Activated T-cell treated with anti-CD3 and anti-CD28 coated beads for 48 hours (primary cell): Measurements from ENCODE around the gene RECQL5.
"Not testable (repeated sequence)": the region's sequence is repeated elsewhere in the genome, so short reads cannot be mapped to it uniquely, and the experiment has no call there.

ENCODE experiments used
- DNase-seq: peaks from one replicate; pipeline ENCODE4 v3.0.0-alpha.2; 2020; ENCODE audit warnings: low read depth

The RECQL5 gene

GRCh38 chr17:75592348-75593020 is 74.5 kb downstream of the RECQL5 start:
- DNase-seq, result no peak

- no peak for DNase-seq
These were observed 75.1 kb downstream of the RECQL5 start for GRCh38 chr17:75591722-75592302.

- DNase-seq, result no peak
These were observed 75.9 kb downstream of the RECQL5 start for GRCh38 chr17:75590849-75591721.

GRCh38 chr17:75590314-75590761 is 76.6 kb downstream of the RECQL5 start:
- DNase-seq, result no peak

GRCh38 chr17:75589919-75590303 is 77.0 kb downstream of the RECQL5 start:
- DNase-seq, result no peak

GRCh38 chr17:75589012-75589918 is 77.7 kb downstream of the RECQL5 start:
- peak; percentile 98 for DNase-seq

- no peak for DNase-seq
These were observed 78.3 kb downstream of the RECQL5 start for GRCh38 chr17:75588596-75589011.

- DNase-seq, result peak; percentile 61
These were observed 79.0 kb downstream of the RECQL5 start, which contains the start of gene MYO15B for GRCh38 chr17:75587675-75588595. MYO15B (plus strand) TSS chr17:75587800; CDS start chr17:75588058, 258 bp downstream.

GRCh38 chr17:75584849-75585175 is 82.1 kb downstream of the RECQL5 start:
- no peak for DNase-seq

GRCh38 chr17:75583197-75583596 is 83.8 kb downstream of the RECQL5 start:
- DNase-seq, result not testable (repeated sequence)

- peak; percentile 51 for DNase-seq
These were observed 85.7 kb downstream of the RECQL5 start for GRCh38 chr17:75581121-75581725.
